SH-SY5Y (cell line): Measurements from ENCODE around the gene DPP6.

Experiments
- GATA2 ChIP-seq: IDR thresholded peaks from 2 replicates; pipeline ENCODE4 v1.6.1; 2011; ENCODE audit warnings: mild to moderate bottlenecking, low read depth, low read length
- GATA3 ChIP-seq: IDR thresholded peaks from 2 replicates; pipeline ENCODE4 v1.6.1; 2011; ENCODE audit warnings: low read depth, mild to moderate bottlenecking, low read length, moderate library complexity

The DPP6 gene

DNA sequence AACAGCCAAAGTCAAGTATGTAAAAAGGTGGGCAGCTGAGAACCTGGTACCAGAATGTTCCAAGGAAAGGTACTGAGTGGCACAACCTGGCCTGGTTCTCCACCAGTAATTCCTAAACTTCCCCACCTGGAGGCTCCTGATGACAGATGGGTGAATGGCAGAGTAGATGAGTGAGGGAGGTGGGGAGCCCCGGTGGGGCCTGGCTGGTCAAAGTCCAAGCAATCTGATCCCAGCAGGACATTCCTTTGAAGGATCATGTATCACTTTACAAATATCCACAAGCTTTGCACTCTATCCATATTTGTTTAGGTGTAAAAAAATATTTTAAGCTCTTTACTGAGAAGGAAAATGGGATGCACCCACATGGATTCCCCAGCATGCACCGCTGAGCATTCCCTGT, 250.2 kb downstream of the DPP6 start:
- no peak for TF ChIP-seq GATA2
- TF ChIP-seq GATA3, result no peak

DNA sequence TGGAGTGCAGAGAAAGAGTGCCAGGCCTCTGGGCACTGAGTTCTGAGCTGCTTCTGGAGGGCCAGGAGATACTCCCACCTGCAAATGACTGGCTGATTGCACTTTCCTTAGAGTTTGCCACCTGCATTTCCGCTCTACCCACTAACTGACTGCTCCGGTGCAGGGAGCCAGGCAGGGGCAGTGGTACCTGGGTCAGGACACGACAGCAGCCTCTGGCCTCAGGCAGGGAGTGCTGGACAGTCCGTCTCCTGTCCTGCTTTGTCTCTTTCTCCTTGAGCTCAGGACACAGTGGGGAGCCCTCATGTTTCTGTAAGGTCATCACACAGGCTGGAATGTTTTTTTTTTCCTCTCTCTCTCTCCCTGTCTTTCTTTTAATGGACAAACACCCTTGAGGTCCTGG, 252.0 kb downstream of the DPP6 start:
- TF ChIP-seq GATA2 (no peak), GATA3 (no peak)

DNA sequence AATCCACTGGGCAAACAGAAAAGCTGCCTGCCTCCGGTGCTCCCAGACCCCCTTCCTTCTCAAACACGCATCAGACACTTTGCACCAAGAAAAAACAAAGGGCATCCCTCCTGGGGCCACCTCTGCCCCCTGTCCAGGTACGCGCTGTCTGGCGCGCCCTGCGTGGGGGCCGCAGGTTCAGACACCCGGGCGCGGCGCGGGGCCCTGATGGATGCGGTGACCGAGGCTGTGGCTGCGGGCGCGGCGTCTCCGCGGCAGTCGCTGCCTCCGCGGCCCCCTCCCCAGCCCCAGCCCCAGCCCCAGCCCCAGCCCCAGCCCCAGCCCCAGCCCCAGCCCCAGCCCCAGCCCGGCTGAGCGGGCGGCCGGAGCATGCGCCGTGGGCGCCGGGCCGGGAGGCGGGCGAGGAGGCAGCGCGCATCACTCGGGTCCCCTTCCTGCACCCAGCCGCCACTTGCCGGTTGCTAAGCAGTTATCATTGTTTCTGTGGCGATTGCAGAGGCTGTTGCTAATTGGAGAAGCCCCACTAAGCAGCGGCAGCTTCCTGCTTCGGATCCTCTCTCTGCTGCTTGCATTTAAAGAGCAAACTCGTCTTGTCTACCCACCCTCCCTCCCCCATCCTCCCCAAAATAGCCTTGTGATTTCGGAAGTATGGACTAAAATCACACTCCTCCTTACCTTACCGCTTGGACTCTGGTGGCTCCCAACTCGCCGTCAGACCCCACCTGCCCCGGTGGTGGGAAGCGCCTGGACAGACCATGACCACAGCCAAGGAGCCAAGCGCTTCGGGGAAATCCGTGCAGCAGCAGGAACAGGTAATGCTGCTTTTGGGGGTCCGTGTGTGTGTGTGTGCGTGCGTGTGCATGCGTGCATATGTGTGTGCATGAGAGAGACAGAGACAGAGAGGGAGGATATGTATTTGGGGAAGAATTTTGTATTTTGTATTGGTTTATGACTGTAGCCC, 252.8 kb downstream of the DPP6 start:
- TF ChIP-seq GATA3, result no peak
- peak; percentile 39; the same call in 1 of the 2 replicates for TF ChIP-seq GATA2

DNA sequence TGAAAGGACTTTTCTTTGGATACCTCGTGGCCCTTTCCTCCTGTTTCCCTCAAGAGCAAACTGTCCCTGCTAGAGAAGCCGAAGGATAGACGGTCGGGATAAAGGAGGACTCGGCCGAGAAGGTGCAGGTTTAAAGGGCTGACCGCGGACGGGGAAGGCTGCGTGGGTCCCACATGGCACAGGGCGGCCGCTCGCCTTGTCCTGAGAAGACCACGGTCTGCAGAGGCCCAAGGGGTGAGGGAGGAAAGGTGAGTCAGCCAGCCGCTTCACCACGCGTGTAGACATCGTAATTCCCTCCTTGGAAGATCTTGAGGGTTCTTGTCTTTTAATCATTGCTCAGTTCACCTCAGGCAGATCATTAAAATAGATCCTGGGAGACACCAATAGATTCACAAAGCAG, 253.8 kb downstream of the DPP6 start:
- TF ChIP-seq GATA3, result no peak
- no peak for TF ChIP-seq GATA2

DNA sequence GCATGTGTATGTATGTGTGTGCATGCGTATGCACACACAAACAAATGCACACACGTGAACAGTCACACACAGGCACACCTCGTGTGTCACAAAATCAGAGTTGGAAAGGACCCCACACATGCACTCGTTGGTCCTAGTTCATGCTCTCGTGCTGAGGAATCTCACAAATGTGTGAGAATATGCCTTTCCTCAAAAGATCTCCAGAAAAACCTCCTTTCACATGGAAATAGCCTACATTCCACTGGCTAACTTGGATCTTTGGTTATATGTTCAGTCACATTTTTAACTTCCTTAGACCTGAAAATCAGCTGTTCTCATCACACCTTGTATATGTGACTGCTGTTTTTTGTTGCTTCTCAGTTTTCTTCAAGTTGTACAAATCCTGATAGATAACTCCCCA, 256.7 kb downstream of the DPP6 start:
- TF ChIP-seq GATA3 (no peak), GATA2 (no peak)

DNA sequence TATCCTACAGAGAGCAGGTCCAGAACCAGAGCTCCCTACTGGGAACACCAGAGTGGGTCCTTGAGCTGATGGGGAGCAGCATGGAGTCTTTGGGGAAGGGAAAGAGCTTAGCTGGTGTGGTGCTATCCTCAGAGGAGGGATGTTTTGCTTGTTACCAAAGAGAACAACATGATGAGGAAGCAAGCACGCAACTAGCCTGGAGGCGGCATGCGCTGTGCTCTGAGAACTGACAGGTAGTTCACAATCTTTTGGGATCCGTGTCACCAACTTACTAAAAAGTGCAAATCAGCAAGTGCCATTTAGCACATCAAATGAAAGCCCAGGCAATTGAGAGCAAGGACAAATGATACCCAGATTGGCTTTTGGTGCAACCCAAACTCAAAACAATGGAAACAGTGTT, 257.9 kb downstream of the DPP6 start:
- no peak for TF ChIP-seq GATA3
- TF ChIP-seq GATA2, result no peak

DNA sequence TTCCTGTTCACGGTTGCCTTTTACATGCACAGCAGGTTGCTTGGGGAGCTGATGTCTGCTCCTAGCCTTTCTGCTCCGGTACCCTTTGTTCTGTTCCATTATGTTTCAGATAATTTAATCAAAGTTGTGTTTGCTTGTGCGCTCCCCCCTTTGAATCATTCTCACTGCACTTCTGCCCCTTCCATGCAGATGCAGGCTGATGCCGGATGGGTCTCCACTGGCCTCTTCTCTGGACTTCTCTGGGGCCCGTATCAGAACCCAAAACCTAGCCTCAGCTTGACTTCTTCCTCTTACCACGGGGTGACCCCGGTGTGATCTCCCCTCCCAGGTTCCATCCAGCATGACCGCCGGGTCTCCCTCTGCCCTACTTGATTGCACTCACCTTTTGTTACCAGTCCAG, 272.0 kb downstream of the DPP6 start:
- no peak for TF ChIP-seq GATA3
- no peak for TF ChIP-seq GATA2

DNA sequence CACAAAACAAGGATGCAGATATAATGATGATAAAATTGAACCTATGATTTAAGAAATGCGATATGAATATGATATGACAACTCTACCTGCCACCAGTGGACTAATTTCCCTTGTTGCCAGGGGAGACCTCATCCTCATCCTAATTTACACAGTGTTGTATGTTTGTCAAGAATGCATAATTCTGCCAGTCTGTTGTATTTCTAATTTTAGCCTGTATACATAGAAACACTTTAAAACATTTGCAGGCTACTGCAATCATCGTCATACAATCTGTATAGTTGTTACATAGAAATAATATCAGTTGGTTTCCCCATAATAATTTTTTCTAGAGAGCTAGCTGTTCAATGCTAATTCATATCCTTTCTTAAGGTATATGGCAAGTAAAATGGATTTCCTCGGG, 274.2 kb downstream of the DPP6 start:
- TF ChIP-seq GATA2 (no peak), GATA3 (no peak)

DNA sequence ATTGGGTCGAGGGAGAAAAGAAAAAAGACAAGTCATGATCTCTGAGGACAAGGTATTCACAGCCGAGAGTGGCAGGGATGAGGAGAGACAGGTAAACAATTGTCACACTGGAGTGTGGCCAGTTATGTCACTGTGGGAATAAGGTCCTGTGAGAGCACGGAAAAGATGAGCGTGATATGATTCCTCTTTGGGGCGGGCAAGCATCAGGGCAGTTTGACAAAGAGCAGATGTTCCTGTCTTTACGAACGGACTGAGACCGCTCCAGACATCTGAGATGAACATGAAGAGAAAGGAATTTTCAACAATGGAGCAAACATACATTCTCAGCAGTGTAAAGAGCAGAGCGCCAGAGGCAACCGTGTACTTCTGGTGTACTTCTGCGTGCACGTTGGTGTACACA, 278.1 kb downstream of the DPP6 start:
- TF ChIP-seq GATA2, result peak; percentile 90
- peak; percentile 57 for TF ChIP-seq GATA3

DNA sequence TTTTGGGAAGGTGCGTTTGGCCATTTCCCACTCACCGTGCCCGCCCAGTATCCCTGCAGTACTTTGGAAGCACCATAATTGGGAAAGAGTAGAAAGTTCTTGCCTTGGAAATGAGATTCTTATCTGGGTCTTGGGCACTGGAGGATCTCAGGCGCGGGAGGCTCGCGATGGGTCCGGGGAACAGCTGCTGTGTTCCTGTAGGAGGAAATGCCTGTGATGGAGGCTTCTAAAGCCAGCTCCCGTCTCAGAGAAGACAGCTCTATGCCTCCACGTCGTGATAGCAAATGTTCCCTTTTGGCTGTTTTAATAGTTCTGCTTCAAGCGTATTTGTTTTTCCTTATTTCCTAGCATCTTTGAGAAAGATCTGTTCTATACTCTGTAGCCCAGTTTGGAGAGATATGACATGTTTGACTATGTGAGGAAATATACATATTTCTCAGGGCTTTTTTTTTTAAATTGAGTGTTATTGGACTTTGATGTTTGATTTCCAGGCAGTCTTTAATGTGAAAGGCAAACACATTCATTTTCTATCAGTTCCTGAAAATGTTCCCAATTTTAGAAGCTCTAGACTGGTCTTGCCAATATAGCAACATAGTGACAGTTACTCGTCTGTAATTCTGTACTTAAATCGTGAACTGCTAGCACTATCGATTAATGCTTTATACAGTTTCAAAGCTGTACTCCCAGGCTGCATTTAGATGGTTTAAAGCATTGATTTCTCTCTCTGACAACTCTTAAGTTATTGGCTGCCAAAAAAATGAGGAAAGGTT, 280.8 kb downstream of the DPP6 start:
- TF ChIP-seq GATA2, result no peak
- no peak for TF ChIP-seq GATA3

DNA sequence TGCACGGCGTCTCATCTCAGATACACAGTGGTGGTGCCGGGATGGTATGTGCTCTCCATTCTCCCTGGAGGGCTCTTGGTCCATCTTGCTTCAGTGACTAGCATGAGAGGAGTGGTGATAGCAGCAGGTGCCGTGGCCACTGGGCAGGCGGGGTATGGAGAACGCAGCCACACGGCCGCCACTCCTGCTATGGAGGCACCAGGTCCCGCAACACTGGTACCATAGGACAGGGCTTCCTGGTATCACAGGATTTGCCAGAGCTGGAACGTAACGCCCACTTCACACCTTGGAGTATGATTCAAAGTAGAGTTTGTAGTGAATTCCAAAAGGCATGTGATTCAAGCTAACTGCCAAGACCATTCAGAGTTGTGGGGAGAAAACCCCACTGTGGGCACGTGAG, 284.1 kb downstream of the DPP6 start:
- no peak for TF ChIP-seq GATA2
- no peak for TF ChIP-seq GATA3

DNA sequence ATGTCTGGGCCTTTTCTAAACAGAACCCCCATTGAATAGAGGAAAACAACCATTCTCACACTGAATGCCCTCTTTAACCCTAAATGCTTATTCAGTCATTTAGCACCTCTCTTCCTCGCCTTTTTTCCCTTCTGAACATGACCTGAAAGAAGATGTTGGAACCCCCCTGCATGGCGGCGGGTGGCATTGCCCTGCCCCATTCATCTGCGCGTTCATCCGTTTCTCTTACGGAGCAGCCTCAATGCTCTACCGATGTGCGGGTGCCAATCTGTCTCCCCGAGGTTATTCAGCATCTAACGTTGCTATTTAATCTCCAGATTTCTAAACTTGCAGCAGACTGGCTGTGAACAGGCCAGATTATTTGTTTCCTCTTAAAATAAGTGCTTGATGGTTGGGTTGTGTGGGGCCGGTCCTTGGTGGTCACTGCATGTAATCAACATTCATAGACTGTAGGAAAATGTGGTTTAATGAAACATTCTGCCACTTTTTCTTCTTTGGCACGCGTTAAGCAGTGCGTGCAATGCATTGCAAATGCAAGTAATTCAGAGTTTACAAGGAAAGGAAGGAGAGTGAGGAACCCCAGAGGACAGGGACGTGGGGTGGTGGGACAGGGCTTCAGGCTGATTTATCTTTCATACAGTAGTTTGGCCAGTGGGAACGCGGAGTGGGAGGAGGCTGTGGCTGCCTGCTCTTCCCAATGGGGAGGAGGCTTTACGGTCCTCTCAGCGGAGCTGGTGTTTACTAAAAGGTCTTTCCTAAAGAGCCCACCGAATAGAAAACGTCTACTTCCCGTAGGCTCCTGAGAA, 286.7 kb downstream of the DPP6 start:
- TF ChIP-seq GATA3, result no peak
- no peak for TF ChIP-seq GATA2

DNA sequence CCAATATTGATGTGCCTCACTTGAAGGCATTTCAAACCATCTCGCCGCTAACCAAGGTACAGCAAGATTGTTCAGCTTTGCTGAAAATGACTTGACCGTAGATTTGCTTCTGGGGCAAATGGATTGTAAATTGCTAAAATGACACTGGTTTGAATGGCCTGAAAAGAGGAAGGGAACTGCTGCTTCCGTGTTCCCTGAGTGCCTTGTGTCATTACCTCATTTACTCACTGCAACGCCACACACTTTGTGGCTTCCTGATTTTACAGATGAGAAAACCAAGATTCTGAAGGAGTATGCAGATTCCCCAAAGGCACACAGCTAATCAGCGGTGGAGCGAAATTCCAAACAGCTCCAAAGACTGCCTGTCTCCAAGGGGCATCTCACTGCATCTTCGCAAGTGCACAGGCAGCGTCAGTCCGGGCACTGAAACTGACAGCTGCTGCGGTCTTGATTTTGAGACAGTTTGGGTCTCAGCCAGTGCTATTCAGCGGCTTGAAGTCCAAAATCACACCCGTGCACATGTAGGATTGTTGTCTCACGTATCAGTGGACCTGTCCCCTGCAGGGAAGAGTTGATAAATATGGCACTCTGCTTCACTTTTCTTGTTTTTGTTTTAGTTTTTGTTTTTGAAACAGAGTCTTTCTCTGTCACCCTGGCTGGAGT, 290.9 kb downstream of the DPP6 start:
- TF ChIP-seq GATA2, result no peak
- TF ChIP-seq GATA3, result no peak

DNA sequence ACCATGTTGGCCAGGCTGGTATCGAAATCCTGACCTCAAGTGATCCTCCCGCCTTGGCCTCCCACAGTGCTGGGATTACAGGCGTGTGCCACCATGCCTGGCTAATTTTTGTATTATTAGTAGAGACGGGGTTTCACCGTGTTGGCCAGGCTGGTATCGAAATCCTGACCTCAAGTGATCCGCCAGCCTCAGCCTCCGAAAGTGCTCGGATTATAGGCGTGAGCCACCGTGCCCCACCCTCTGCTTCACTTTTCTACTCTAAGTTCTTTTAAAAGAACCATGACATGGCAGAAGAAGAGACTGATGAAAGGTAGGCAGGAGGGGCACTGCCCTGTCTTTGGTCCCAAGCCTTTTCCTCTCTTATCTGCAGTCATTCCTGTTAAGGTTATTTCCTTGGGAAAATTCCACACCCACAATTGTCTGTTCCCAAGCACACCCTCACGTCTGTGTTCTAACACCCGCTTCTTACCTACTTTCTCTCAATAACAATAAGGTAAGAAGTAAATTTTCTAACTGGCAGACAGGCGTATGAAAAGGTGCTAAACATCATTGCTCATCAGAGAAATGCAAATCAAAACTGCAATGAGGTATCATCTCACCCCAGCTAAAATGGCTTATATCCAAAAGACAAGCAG, 291.7 kb downstream of the DPP6 start:
- TF ChIP-seq GATA3 (no peak), GATA2 (no peak)
